ENCODE measurements around the gene RBMS1. TPM values are rescaled to one million over a fixed set of nuclear protein-coding genes. Genes with fewer than 3 reads are reported as not detected.

The RBMS1 gene
- total and polyA plus RNA-seq, 2 of the 4 experiments (the other 2 are of a cell fraction) = 43.5 to 64.9 TPM

- peak overlapping the region; percentile 93 for H2BK5ac ChIP-seq (ENCODE audit: low read depth, low read length, poor library complexity, severe bottlenecking)
- peak overlapping the region; percentile 74 for H2BK120ac ChIP-seq (ENCODE audit: low read depth, low read length)
- H2AFZ ChIP-seq (replicated peaks; ENCODE audit: low read length, poor library complexity) = no peak overlapping the region
- no peaks in the 10 kb centered on the region for H3K27me3 ChIP-seq (ENCODE audit: control insufficient read depth, insufficient read depth, low read length)
- peak overlapping the region; percentile 15; the same call in 1 of the 2 replicates for H3K9ac ChIP-seq (ENCODE audit: low read depth, low read length)
- BruUV-seq (replicated peaks) = no TSS peak
- no CpG with 5 or more reads among the region's 3 CpGs for WGBS, 2 experiments (ENCODE audit: extremely low coverage in 2 of 2, insufficient read length in 1 of 2)
- H4K20me1 ChIP-seq (ENCODE audit: insufficient read depth, low read length) = peaks cover 22% of the 10 kb centered on the region; the same call in 1 of the 2 replicates
- ATAC-seq (ENCODE audit: low read depth) (no peak), DNase-seq (no peak)
- ChIA-PET POLR2A (ENCODE audit: unreplicated experiment) (interaction anchor here (0.5 kb wide), 1 partner anchor 590 kb away, joined by 12 read pairs; no protein-coding TSS in a partner anchor), CTCF (no interaction called here)
- no peaks in the 10 kb centered on the region for H3K9me3 ChIP-seq (ENCODE audit: control insufficient read depth, insufficient read depth, low read length)
- peak overlapping the region; percentile 67 for H3K23ac ChIP-seq (ENCODE audit: low read depth, low read length)
- H4K8ac ChIP-seq (ENCODE audit: low read depth in 2 of 2, low read length in 2 of 2) = peak overlapping the region; percentile 32 to 70; a peak in 3 of 4 replicates
- peak overlapping the region; percentile 80 for H4K91ac ChIP-seq (ENCODE audit: insufficient read depth, low read depth, low read length)
- peak overlapping the region; percentile 82; the same call in 1 of the 2 replicates for H2BK20ac ChIP-seq (ENCODE audit: low read depth, low read length)
- TF ChIP-seq NFE2L2 (IDR thresholded peaks at IDR 0.05; ENCODE audit: low read depth, low read length) (no peak), CEBPB (IDR thresholded peaks at IDR 0.05; ENCODE audit: low read depth, low read length) (no peak), USF2 (IDR thresholded peaks at IDR 0.05; ENCODE audit: low read depth, low read length) (no peak), RAD21 (IDR thresholded peaks at IDR 0.05; ENCODE audit: low read length) (no peak), FOS (IDR thresholded peaks at IDR 0.05; ENCODE audit: low read depth, low read length) (no peak), MAZ (IDR thresholded peaks at IDR 0.05; ENCODE audit: borderline replicate concordance, low read depth, low read length) (no peak), ELK1 (IDR thresholded peaks at IDR 0.05; ENCODE audit: borderline replicate concordance, low read depth, low read length) (no peak), BHLHE40 (IDR thresholded peaks at IDR 0.05; ENCODE audit: low read depth, low read length) (no peak)
- H3K56ac ChIP-seq (ENCODE audit: extremely low read depth, insufficient read depth, low read length) = peak overlapping the region; percentile 20; the same call in 1 of the 2 replicates
- no peaks in the 10 kb centered on the region for H3K36me3 ChIP-seq (ENCODE audit: control insufficient read depth, insufficient read depth, low read length)
- dilution Hi-C loops (cut with HindIII; ENCODE audit: low sequenced_read_pairs, unreplicated experiment) = no loop called here
- no peak overlapping the region for H3K4me3 ChIP-seq (ENCODE audit: insufficient read depth, low read depth, low read length)
- peak overlapping the region; percentile 23; the same call in 1 of the 3 replicates for H2BK15ac ChIP-seq (ENCODE audit: low read depth, low read length)
- H2AK9ac ChIP-seq (replicated peaks; ENCODE audit: low read depth, low read length, poor library complexity) = no peak overlapping the region
- peak overlapping the region; percentile 59; the same call in 1 of the 2 replicates for H3K4me2 ChIP-seq (ENCODE audit: low read depth, low read length)
- no peak overlapping the region for H2AK5ac ChIP-seq (ENCODE audit: low read depth, low read length)
- H4K5ac ChIP-seq (ENCODE audit: low read depth, low read length) = peak overlapping the region; percentile 61; the same call in 1 of the 2 replicates
- intact Hi-C loops (cut with micrococcal nuclease) = no loop called here
- H3K79me1 ChIP-seq (ENCODE audit: low read depth in 1 of 2, low read length in 2 of 2) = peaks cover 9 to 60% of the 10 kb centered on the region in 2 experiments
- peak overlapping the region; percentile 70; the same call in 1 of the 2 replicates for H3K4ac ChIP-seq (ENCODE audit: low read depth, low read length)
- peak overlapping the region; percentile 90 for H3K18ac ChIP-seq (ENCODE audit: low read depth, low read length)
- peak overlapping the region; percentile 32; the same call in 1 of the 2 replicates for H3K27ac ChIP-seq (ENCODE audit: insufficient read depth, low read length)
- peak overlapping the region; percentile 64 for H3K14ac ChIP-seq (replicated peaks; ENCODE audit: low read depth, low read length)
- peaks cover 18% of the 10 kb centered on the region for H3K4me1 ChIP-seq (ENCODE audit: control insufficient read depth, insufficient read depth, low read length)
- in situ Hi-C loops (cut with MboI; ENCODE audit: low sequenced_read_pairs) = no loop called here
- H3K9me1 ChIP-seq (ENCODE audit: insufficient read depth, low read length) = no peaks in the 10 kb centered on the region
Measured at GRCh38 chr2:160471950-160472349, 21.7 kb downstream of the RBMS1 start.

All from IMR-90 (cell line).